Islet of Langerhans (tissue), 1 donor: ENCODE measurements around the gene POLE.
"Not testable (repeated sequence)": the region's sequence is repeated elsewhere in the genome, so short reads cannot be mapped to it uniquely, and the experiment has no call there.

ENCODE experiments used
- FAIRE-seq: peaks from one replicate; lab custom pipeline; 2011; peaks lifted over from hg19 to GRCh38; lab: Jason Lieb, UNC

POLE gene

DNA sequence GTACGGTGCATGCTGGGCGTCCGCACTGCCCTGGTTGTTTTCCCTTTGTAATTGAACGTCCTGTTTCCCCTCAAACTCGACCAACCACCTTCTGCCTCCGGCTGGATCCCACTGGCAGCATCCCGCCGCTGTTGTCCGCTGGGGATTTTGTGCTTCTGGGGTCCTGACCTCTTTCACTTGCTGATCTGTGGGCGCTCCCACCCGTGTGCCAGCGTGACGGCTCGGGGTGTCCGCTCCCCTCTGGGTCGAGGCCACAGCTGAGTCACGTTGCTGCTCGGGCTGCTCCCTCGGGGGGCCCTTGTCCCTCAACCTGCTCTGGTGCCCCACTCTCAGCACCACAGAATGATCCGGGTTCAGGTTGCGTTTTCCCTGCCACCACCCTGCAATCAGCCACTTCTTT is 31.5 kb upstream of the POLE start:
- FAIRE-seq: no peak

DNA sequence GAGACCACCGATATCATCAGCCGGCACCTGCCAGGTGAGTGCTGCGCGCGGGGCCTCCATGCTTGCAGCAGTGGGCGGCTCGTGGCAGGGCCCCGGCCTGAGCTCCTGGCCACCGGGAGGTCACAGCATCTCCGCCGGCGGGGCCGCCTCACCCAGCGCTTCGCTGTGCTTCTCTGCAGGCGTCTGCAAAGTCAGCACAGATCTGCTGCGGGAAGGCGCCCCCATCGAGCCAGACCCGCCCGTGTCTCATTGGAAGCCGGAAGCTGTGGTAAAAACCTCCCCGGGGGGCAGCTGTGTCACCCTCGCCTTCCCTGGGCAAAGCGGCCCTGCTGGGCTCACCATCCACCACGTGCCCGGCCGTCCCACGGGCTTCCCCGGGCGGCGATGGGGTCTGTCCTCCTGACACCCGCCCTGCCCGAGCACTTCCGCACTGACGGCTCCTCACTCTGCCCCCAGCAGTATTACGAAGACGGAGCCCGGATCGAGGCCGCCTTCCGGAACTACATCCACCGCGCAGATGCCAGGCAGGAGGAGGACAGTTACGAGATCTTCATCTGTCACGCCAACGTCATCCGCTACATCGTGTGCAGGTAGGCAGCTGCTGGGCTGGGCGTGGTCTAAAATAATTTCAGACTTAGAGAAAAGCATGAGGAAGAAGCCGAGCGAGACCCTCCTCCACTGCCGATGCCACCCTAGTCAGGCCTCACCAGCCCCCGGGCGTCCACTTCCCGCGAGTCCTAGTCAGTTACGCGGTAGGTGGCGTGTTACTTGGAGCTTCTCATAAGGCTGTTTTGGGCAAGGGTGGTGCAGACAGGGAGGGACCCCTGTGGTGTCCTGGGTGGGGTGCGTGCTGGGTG is 30.6 kb upstream of the POLE start:
- FAIRE-seq: no peak

DNA sequence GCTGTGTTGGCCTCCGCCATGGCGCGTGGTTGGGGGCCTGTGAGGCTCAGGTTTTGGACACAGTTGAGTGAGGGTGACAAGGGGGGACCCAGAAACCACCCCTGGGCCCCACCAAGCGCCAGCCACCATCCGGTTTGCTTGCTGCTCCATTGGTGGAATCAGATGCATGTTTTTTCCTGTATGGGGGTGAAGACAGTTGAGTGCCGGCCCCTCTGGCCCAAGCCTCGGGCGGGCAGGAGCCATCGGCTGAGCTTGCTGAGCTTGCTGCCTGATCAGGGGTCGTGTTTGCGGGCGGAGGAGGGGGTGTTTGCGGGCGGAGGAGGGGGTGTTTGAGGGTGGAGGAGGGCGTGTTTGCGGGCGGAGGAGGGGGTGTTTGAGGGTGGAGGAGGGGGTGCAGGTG is 29.9 kb upstream of the POLE start:
- no peak for FAIRE-seq

DNA sequence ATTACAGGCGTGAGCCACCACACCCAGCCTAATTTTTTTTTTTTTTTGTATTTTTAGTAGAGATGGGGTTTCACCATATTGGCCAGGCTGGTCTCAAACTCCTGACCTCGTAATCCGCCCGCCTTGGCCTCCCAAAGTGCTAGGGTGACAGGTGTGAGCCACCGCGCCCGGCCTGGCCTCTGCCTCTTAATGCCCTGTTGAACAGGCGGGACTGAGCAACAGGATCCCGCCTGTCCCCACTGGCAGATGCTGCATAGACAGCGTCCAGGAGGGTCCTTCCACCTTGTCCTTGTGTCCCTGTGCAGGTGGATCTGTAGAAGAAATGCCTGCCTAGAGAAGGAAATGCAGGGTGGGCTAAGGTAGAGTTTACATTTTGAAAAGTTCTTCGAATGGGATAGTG is 29.2 kb upstream of the POLE start:
- FAIRE-seq: no peak

DNA sequence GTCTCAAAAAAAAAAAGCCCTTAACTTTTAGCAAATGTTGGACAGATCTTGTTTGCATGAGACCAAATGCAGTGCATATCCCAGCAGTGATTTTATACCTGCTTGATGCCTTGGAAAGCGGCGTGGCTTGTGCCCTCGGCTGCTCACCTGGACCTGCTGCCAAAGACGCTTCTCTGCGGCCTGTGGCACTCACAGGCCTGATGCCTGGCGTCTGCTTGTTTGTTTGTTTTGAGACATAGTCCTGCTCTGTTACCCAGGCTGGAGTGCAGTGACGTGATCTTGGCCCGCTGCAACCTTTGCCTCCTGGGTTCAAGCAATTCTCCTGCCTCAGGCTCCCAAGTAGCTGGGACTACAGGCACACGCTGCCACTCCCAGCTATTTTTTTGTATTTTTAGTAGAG is 28.7 kb upstream of the POLE start:
- FAIRE-seq: no peak

DNA sequence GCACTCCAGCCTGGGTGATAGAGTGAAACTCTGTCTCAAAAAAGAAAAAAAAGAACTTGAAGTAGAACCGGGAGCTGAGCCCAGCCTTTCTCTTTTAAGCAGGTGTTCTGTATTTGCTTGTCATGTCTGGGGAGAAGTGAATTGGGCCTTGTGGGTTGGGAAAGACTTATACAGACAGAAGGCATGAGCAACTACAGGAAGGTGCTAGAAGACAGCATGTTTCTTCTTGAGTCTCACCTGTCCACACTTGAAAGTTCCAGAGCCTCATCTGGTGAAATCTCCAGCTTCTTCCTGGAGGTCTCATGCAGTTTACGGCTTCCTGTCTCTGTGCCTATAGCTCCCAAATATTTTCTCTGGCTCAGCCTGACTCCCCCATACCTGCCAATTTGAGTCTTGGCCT is 26.0 kb upstream of the POLE start:
- no peak for FAIRE-seq

DNA sequence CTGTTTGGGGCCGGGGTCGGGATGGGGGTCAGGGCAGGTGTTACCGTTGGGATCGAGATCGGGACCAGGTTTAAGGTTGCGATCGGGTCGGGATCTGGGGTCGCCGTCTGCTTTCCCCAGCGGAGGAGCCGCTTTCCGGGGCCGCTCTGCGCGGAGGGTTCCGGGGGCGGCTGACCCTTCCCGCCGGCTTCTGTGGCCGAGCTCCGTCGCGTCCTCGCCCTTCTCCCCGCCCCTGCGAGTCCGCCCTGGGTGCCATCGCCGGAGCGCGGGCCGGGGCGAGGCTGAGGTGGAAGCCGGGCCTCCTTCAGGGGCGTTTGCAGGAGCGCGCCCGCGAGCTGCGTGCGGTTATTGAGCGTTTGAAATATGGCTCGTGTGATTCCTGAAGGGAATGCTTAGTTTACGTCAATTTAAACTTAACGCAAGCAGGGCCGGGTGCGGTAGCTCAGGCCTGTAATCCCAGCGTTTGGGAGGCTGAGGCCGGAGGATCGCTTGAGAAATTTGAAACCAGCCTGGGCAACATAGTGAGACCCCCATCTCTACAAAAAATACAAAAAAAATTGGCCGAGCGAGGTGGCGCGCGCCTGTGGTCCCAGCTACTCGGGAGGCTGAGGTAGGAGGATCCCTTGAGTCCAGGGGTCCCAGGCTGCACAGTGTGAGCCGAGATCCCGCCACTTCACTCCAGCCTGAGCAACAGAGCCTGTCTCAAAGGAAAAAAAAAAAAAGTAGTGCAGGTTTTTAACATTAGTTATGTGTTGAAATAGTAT is 24.1 kb upstream of the POLE start:
- FAIRE-seq: no peak

DNA sequence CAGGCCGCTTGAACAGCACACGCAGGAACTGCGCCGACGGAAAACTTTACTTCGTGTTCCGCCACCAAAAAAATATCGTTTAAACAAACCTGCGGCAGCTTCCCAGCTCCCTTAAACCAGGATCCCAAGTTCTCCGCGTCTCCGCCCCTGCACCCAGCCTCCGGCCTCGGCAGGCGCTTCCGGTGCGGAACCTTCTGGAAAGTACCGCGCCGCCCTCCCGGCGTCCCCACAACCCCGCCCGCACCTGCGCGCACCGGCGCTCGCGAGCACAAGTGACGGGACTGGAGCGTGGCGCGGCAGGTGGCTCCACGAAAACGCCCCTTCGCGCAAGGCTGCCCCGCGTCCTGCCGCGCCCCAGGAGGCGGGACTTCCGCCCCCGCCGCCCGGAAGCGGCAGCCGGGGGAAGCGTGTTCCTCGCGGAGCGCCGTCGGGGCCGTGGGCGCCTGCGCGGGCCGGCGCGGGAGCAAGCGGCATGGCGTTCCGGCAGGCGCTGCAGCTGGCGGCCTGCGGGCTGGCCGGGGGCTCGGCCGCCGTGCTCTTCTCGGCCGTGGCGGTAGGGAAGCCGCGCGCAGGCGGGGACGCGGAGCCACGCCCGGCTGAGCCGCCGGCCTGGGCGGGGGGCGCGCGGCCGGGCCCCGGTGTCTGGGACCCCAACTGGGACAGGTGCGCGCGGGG is 23.4 kb upstream of the POLE start, which contains the start of gene PGAM5:
PGAM5 (plus strand) TSS at position 438 of the 675 bp plus-strand sequence; CDS start at position 473, 35 bp downstream.
- no peak for FAIRE-seq

DNA sequence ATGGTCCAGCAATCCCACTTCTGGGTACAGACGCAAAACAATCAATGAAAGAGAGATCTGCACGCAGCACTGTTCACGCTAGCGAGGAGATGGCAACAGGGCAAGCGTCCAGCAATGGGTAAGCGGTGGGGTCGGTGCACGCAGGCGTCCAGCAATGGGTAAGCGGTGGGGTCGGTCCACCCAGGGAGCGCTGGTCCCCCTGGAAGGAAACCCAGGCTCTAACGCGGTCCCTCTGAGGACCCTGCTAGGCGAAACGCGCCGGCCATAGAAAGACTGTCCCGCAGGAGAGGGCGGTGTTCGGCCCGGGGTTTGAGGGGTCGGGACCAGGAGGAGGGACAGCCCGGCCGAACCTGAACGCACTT is 22.9 kb upstream of the POLE start:
- no peak for FAIRE-seq

DNA sequence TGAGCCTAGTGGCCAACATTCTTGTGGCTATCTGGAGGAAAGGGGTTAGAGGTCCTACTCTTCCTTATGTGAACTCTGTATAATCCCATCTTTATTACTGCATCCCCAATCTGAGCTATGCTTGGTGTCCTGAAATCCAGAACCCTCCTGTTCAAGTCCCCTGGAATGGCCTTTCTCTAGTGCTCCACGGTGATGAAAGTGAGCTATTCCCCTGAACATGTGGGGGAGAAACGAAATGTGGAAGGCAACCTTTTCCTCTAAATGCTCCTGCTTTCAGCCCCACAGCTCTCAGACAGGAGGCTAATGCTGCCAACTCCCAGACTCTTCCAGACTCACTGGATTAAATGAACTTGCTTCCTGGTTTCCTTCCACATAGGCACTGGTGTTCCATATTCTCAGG is 21.0 kb upstream of the POLE start:
- FAIRE-seq: no peak

DNA sequence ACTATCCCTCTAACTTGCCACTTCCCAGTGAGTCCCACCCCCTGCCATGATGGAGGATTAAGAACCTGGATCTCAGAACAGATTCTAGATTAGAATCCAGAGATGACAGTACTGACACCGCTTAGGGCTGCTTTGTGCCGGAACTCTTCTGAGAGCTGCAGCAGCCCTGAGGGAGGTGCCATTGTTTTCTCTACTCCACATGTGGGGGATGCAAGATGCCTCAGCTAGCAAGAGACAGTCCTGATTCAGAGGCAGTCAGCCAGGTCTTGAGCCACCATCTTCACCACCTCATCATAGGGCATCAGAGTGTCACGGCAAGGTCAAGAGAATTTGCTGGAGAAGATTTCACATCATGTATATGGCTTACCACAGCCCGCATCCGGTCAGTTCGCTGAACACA is 20.1 kb upstream of the POLE start:
- FAIRE-seq: no peak

DNA sequence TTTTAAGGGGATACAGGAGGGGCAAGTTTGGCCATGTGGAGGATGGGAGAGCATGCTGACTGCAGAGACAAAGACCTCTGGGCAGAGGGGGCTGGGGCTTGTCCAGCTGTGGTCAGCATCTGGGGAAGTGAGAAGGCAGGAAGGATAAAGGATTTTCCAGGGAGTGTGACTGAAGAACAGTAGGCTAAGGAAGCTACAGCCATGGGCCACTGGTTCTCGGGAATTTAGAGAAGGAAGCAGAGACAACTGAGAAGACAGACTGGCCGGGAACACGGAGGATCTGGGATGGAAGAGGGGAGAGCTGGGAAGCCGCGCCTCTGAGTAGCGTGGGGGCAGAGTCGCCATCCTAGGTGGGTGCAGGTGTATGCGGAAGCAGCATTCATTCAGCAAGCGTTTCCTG is 16.5 kb upstream of the POLE start:
- no peak for FAIRE-seq

DNA sequence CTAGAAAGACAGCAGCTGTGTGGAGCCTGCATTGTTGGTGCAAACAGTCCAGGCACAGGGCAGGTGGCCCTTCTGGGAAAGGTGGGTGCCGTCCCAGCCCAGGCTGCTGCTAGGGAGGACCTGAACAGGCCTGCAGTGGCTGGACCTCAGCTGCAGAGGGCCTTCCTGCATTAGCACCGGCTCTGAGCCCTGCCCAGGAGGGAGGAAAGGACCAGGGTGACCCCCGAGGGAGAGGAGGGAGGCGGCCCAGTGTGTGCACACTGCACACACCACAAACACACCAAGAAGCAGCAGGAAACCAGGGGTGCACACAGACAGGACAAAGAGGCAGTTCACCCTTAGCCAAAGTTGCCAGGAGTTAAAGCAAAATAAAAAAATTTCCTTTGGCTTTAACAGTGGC is 15.5 kb upstream of the POLE start:
- no peak for FAIRE-seq

DNA sequence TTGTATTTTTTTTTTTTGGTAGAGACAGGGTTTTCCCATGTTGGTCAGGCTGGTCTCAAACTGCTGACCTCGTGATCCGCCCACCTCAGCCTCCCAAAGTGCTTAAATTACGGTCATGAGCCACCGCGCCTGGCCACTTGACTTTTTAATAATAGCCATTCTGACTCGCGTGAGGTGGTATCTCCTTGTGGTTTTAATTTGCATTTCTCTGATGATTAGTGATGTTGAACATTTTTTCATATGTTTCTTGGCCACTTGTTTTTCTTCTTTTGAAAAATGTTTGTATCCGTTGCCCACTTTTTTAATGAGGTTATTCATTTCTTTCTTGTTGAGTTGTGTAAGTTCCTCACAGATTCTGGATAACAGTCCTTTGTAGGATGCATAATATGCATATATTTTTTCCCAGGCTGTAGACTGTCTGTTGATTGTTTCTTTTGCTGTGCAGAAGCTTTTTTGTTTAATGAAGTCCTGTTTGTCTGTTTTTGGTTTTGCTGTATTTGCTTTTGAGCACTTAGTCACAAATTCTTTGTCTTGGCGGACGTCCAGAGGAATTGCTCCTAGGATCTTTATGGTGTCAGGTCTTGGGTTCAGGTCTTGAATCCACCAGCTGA is 13.2 kb upstream of the POLE start:
- FAIRE-seq: no peak

DNA sequence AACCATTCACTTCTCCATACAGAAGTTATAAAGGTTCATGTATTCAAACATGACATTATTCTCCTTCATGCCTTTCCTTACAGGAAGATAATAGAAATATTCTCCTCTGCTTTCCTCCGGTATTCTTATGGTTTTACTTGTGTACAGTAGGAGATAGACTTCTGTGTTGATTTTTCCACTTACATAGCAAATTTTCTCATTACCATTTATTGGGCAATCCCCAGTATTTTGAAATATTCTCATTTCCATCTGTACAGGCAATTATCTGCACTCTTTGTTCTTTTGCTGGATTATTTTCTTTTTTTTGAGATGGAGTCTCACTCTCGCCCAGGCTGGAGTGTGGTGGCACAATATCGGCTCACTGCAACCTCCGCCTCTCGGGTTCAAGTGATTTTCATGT is 11.2 kb upstream of the POLE start:
- FAIRE-seq: no peak

DNA sequence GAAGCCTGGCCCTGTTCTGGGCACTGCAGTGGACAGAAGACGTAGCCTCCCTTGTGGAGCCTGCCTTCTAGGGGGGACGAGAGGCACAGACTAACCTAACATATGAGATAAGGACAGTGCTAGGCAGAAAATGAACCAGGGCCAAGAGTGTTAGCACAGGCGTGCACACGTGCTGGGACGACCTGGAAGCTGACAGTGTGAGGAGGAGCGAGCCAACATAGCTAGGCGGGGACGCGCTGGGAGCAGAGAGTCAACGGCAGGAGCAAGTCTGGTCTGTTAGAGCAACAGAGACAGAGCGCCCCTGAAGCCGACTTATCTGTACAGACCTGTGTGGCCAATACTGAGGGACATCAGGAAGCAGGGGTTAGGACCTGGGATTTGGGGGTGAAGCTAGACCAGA is 8.3 kb upstream of the POLE start:
- FAIRE-seq: no peak

DNA sequence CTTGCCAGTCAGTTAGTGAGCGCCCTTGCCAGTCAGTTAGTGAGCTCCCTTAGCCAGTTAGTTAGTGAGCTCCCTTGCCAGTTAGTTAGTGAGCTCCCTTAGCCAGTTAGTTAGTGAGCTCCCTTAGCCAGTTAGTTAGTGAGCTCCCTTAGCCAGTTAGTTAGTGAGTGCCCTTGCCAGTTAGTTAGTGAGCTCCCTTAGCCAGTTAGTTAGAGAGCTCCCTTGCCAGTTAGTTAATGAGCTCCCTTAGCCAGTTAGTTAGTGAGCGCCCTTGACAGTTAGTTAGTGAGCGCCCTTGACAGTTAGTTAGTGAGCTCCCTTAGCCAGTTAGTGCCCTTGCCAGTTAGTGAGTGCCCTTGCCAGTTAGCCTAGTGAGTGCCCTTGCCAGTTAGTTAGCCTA is 7.7 kb upstream of the POLE start:
- not testable (repeated sequence) for FAIRE-seq

DNA sequence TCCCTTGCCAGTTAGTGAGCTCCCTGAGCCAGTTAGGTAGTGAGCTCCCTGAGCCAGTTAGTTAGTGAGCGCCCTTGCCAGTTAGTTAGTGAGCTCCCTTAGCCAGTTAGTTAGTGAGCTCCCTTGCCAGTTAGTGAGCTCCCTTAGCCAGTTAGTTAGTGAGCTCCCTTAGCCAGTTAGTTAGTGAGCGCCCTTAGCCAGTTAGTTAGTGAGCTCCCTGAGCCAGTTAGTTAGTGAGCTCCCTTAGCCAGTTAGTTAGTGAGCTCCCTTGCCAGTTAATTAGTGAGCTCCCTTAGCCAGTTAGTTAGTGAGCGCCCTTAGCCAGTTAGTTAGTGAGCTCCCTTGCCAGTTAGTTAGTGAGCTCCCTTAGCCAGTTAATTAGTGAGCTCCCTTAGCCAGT is 4.9 kb upstream of the POLE start:
- FAIRE-seq: not testable (repeated sequence)

DNA sequence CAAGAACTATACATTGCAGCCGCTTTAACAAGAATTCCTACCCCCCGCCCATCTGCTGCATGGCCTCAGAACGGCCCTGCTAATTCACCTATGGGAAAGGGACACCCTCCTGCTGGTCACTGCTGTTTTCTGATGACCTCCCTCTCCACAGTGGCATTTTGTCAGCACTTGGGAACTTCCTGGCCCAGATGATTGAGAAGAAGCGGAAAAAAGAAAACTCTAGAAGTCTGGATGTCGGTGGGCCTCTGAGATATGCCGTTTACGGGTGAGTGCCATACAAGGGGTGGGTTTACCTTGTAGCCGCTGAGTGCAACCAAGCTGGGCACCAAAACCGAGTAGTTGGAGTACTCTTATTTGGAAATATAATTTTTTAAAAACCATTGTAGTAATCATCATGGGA is 3.0 kb upstream of the POLE start:
- no peak for FAIRE-seq

DNA sequence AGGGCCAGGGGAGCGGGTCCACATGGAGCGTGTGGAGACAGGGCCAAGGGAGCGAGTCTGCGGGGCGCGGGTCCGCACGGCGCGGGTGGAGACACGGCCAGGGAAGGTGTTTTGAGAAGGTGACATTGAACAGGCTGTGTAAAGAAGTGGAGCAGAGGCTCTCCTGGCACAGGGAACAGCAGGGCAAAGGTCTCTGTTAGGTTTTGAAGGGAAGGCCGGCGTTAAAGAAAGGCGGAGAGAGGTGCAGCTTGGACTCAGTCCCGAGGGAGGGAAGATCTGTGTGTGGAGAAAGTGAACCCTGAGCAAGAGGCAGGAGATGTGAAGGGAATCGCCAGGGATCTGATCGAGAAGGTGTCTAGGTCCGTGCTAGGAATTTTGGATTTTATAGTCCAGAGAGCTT is 2.1 kb upstream of the POLE start:
- no peak for FAIRE-seq

DNA sequence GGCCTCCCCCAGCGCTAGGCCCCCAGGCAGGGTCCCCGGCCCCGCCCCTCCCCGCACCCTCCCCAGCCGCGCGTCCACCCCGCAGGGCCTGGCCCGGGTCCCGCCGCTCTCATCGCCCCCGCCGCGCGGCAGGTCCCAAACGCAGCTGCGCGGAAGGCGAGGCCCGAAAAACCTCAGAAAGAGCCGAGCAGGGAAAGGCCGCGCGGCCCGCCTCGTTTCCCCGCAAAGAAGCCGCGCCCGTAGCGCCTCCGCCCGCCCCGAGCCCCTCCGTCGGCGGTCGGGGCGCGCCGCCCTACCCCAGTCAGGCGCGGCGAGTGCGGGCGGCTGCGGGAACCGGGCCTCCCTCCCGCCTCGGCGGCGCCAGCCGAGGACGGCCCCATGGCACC is 324 bp downstream of the POLE start:
- FAIRE-seq: no peak

DNA sequence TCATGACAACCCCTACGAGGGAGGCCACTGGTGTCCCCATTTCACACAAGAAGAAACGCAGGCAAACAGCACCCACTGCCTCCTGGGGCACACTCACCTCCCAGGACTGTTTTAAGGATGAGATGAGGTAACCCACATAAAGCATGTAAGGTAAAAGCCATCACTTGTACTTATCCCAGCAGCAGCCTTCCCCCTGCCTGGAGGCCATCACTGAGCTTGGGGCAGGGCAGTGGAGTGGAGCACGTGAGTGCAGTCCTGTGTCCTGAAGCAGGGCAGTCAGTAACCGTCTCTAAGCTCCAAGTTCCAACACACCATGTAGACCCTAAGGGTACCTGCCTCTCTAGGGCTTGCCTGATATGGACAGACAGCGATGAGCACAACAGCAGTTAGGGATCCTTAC is 1.7 kb downstream of the POLE start:
- FAIRE-seq: no peak

DNA sequence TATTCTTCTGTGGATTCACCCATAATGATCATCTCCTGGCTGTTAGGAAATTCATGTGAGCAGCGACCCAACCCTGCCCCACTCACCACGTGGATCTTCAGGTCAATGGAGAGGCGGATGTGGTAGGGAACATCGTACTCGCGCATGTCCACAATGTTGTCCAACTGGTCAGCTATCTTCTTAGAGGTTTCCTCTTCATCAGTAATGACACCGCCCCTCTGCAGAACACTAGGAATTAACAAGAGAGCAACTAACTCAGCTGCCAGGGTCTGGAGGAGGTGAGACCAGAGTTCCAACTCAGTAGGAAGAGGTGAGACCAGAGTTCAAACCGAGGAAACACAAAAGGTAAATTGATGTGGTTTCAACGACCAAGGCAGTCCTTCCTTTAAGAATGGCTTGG is 9.7 kb downstream of the POLE start:
- no peak for FAIRE-seq
